OCI-LY7 (cell line): Measurements from ENCODE around the gene WWOX. TPM values are rescaled to one million over a fixed set of nuclear protein-coding genes. Genes with fewer than 3 reads are reported as not detected.

Source experiments
- BruUV-seq: library from RNA; stranded (reverse); fragments of 400-500 nt; replicated peaks from 2 replicates; lab custom pipeline; 2021; lab: Mats Ljungman, UMichigan
- CTCF ChIA-PET: fragments of 300-600 bp; sonication (Branson Sonifier 250); formaldehyde crosslinking; loops from one replicate; lab custom pipeline; 2022; ENCODE audit warnings: antibody characterized with exemption; ENCODE audit not compliant: unreplicated experiment; lab: Charles Lee
- POLR2A ChIA-PET: fragments of 300-600 bp; sonication (Branson Sonifier 250); formaldehyde crosslinking; loops from one replicate; lab custom pipeline; 2022; ENCODE audit warnings: antibody characterized with exemption; lab: Charles Lee
- DNase-seq: peaks from one replicate; pipeline ENCODE4 v3.0.0-alpha.2; 2015; ENCODE audit warnings: low spot score
- H2AFZ ChIP-seq: fragments of 200-600 bp; sonication (generic), shearing (Covaris generic); 2 replicates; pipeline ENCODE4 v1.6.1; 2014; ENCODE audit warnings: mild to moderate bottlenecking, antibody characterized with exemption, low read length, moderate library complexity
- H3K27ac ChIP-seq: fragments of 200-600 bp; sonication (generic); 2 replicates; pipeline ENCODE4 v1.5.1; 2014; ENCODE audit warnings: mixed run types, low read depth, mild to moderate bottlenecking, moderate library complexity, low read length, inconsistent platforms; ENCODE audit not compliant: poor library complexity, severe bottlenecking
- H3K36me3 ChIP-seq: fragments of 200-600 bp; sonication (generic); 2 replicates; pipeline ENCODE4 v1.6.1; 2014; ENCODE audit warnings: mild to moderate bottlenecking, antibody characterized with exemption, low read length, moderate library complexity, mixed read lengths; ENCODE audit not compliant: insufficient read depth
- H3K4me1 ChIP-seq: fragments of 200-600 bp; sonication (generic); 2 replicates; pipeline ENCODE4 v1.5.1; 2014; ENCODE audit warnings: mild to moderate bottlenecking, low read length; ENCODE audit not compliant: insufficient read depth, poor library complexity, severe bottlenecking
- H3K4me2 ChIP-seq: fragments of 200-600 bp; sonication (generic); 2 replicates; pipeline ENCODE4 v1.6.1; 2014; ENCODE audit warnings: mild to moderate bottlenecking, low read length
- H3K4me3 ChIP-seq: fragments of 200-600 bp; sonication (generic); 2 replicates; pipeline ENCODE4 v1.5.1; 2014; ENCODE audit warnings: mild to moderate bottlenecking, low read depth, low read length; ENCODE audit not compliant: poor library complexity, severe bottlenecking
- H3K79me2 ChIP-seq: fragments of 200-600 bp; sonication (generic); 2 replicates; pipeline ENCODE4 v1.6.1; 2016; ENCODE audit warnings: low read depth, mild to moderate bottlenecking, low read length, moderate library complexity, mixed read lengths; ENCODE audit not compliant: insufficient read depth
- H3K9me2 ChIP-seq: fragments of 200-600 bp; sonication (generic); 2 replicates; pipeline ENCODE4 v1.6.1; 2016; ENCODE audit warnings: mild to moderate bottlenecking, low read length, mixed read lengths; ENCODE audit not compliant: insufficient read depth
- H3K9me3 ChIP-seq: fragments of 200-600 bp; sonication (generic); 2 replicates; pipeline ENCODE4 v1.6.1; 2014; ENCODE audit warnings: mild to moderate bottlenecking, mixed run types, low read length, mixed read lengths
- H4K20me1 ChIP-seq: fragments of 200-600 bp; sonication (generic); 2 replicates; pipeline ENCODE4 v1.6.1; 2014; ENCODE audit warnings: mild to moderate bottlenecking, antibody characterized with exemption, low read length, moderate library complexity, mixed read lengths; ENCODE audit not compliant: insufficient read depth
- EZH2phosphoT487 ChIP-seq: fragments of 200-600 bp; sonication (generic); IDR thresholded peaks from 2 replicates; pipeline ENCODE4 v1.6.1; 2018; ENCODE audit warnings: low read depth, borderline replicate concordance, mild to moderate bottlenecking, mixed run types, antibody characterized with exemption, low read length, moderate library complexity, mixed read lengths
- intact Hi-C: fragments of 100-400 bp; cut with micrococcal nuclease; formaldehyde crosslinking; loops from one replicate; pipeline ENCODE4 v1.10.0; 2022; ENCODE audit not compliant: unreplicated experiment
- total RNA-seq, 2 experiments: library from RNA; depleted of rRNA in 1 of 2; stranded (reverse); fragments of >200 nt in 1 of 2; shearing (Covaris generic) in 1 of 2; gene quantifications; 2 replicates each; pipeline ENCODE4 v1.2.3, GENCODE V29; 2014 to 2022
- TF ChIP-seq, protein P1 (sequence below): fragments of 200-600 bp; sonication (generic); conservative IDR thresholded peaks from 2 replicates; pipeline ENCODE4 v1.5.1; 2014; ENCODE audit warnings: mild to moderate bottlenecking, antibody characterized with exemption, low read length, moderate library complexity, mixed read lengths

WWOX gene
- total RNA-seq, 2 experiments from 2014 or later: 40.2 to 47.6 TPM

DNA sequence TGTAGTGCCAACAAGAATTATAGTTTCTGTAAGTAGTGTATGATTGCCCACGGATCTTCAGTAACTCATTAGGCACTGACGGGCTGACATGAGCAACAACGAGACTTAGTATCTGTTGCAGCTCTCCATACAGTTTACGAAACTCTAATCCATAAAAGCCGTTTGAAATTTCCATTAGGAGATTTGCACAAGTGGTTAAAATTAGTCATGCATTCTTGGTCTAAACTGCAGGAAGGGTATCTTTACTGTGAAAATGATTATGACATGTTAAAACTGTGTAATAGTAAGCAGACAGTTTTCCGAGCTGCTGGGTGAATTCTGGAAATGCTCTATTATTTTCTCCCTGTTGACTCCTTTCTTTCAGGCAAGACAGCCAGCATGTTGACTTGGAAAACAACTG, 605.0 kb downstream of the WWOX start:
- Histone ChIP-seq H3K4me3 (no peak overlapping the region), H4K20me1 (no peaks in the 10 kb centered on the region), H3K9me3 (no peaks in the 10 kb centered on the region), H3K4me2 (no peak overlapping the region), H3K79me2 (no peaks in the 10 kb centered on the region), H2AFZ (no peak overlapping the region), H3K9me2 (no peaks in the 10 kb centered on the region), H3K36me3 (no peaks in the 10 kb centered on the region), H3K4me1 (no peaks in the 10 kb centered on the region), H3K27ac (no peak overlapping the region)
- CTCF ChIA-PET: no interaction called here
- TF ChIP-seq, protein P1, sequence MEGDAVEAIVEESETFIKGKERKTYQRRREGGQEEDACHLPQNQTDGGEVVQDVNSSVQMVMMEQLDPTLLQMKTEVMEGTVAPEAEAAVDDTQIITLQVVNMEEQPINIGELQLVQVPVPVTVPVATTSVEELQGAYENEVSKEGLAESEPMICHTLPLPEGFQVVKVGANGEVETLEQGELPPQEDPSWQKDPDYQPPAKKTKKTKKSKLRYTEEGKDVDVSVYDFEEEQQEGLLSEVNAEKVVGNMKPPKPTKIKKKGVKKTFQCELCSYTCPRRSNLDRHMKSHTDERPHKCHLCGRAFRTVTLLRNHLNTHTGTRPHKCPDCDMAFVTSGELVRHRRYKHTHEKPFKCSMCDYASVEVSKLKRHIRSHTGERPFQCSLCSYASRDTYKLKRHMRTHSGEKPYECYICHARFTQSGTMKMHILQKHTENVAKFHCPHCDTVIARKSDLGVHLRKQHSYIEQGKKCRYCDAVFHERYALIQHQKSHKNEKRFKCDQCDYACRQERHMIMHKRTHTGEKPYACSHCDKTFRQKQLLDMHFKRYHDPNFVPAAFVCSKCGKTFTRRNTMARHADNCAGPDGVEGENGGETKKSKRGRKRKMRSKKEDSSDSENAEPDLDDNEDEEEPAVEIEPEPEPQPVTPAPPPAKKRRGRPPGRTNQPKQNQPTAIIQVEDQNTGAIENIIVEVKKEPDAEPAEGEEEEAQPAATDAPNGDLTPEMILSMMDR: no peak
- TF ChIP-seq EZH2phosphoT487: no peak
- no peak for DNase-seq
- BruUV-seq: no TSS peak
- intact Hi-C loops: loop anchor here (2.0 to 10.0 kb wide), 2 partner anchors 66 to 220 kb away; no protein-coding TSS in a partner anchor
- POLR2A ChIA-PET: no interaction called here

DNA sequence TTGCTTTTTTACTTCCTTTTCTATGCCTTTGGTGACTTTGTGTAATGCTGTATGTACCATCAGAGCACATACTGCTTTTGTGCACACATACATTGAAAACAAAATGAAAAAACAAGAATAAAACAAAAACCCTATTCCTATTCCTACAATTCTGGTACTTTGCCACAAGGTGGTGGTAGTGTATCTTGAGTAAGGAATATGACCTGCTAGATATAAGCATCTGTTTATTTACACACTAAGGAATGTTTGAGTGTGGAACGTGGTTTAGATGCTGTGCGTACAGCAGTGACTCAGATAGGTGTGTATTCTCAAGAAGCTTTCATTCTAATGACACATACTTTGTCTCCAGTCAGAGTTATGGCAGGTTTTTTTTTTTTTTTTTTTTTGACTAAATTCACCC, 606.2 kb downstream of the WWOX start:
- Histone ChIP-seq H3K4me3 (no peak overlapping the region), H4K20me1 (no peaks in the 10 kb centered on the region), H3K36me3 (no peaks in the 10 kb centered on the region), H3K79me2 (no peaks in the 10 kb centered on the region), H3K27ac (no peak overlapping the region), H2AFZ (no peak overlapping the region), H3K9me2 (no peaks in the 10 kb centered on the region), H3K4me2 (no peak overlapping the region), H3K4me1 (no peaks in the 10 kb centered on the region), H3K9me3 (no peaks in the 10 kb centered on the region)
- DNase-seq: peak; percentile 22
- CTCF ChIA-PET: interaction anchor here (0.8 kb wide), 1 partner anchor 11 kb away, joined by 3 read pairs; no protein-coding TSS in a partner anchor
- intact Hi-C loops: loop anchor here (2.0 to 10.0 kb wide), 2 partner anchors 65 to 219 kb away; no protein-coding TSS in a partner anchor
- POLR2A ChIA-PET: interaction anchor here (0.5 to 1.1 kb wide), 4 partner anchors 24 to 111 kb away, joined by 5 to 6 read pairs (median 5); no protein-coding TSS in a partner anchor
- TF ChIP-seq, protein P1: peak; percentile 74
- TF ChIP-seq EZH2phosphoT487: no peak
- BruUV-seq: no TSS peak

DNA sequence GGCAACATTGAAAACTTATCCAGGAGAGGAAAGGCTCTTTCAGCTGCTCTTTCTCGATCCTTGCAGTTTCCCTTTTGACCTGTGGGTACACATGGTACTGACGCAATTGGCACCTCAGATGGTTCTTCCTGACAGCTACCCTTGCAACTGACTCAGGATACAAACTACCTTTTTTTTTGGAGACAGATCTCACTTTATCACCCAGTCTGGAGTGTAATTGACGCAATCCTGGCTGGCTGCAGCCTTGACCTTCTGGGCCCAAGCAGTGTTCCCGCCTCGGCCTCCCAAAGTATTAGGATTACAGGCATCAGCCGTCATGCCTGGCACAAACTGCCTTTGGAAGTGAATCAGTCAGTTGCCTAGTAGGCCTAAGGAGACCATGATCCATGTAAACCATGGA, 607.2 kb downstream of the WWOX start:
- no peak overlapping the region for H3K27ac ChIP-seq
- no peaks in the 10 kb centered on the region for H3K9me2 ChIP-seq
- no peak overlapping the region for H3K4me2 ChIP-seq
- no peaks in the 10 kb centered on the region for H3K9me3 ChIP-seq
- no peaks in the 10 kb centered on the region for H4K20me1 ChIP-seq
- no peaks in the 10 kb centered on the region for H3K4me1 ChIP-seq
- CTCF ChIA-PET: no interaction called here
- TF ChIP-seq EZH2phosphoT487: no peak
- TF ChIP-seq, protein P1: no peak
- no peak for DNase-seq
- H3K36me3 ChIP-seq: no peaks in the 10 kb centered on the region
- no peaks in the 10 kb centered on the region for H3K79me2 ChIP-seq
- POLR2A ChIA-PET: interaction anchor here (0.8 kb wide), 1 partner anchor 21 kb away, joined by 3 read pairs; no protein-coding TSS in a partner anchor
- no peak overlapping the region for H2AFZ ChIP-seq
- no peak overlapping the region for H3K4me3 ChIP-seq
- no TSS peak for BruUV-seq
- intact Hi-C loops: loop anchor here (10.0 kb wide), 1 partner anchor 218 kb away; no protein-coding TSS in a partner anchor
